ENCODE data around the gene IREB2.

DNA sequence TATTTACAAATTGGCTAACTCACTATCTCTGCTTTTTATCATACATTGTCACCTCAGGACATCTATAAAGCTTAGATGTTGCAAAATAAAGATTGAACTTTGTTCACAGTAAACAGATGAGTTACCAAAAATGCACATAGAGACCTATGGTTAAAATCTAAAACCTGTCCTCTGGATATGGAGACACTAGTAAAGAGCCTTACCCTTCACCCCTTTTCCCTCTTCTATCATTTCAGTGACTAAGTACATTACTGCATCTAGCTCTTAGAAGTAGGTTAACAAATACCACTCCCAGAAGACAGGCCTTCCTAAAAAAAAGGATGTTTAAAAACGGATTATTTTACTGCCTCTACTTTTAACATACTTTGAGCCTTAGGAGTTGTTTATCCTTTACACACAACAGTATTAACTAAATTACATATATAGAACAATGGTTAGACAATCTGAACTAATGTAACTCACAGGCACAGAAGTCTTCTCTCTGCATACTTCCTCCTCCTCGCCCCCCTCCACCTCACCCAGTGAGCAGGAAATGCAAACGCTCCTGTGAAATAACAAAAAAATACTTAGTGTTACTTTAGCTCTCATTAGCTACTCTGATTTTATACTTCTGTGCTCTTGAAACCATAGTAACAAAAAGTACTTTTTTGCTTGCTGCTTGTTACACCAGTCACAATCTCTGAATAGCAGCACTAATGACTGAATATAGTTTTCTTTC, 23.3 kb downstream of the IREB2 start:
- TF ChIP-seq, protein P1, sequence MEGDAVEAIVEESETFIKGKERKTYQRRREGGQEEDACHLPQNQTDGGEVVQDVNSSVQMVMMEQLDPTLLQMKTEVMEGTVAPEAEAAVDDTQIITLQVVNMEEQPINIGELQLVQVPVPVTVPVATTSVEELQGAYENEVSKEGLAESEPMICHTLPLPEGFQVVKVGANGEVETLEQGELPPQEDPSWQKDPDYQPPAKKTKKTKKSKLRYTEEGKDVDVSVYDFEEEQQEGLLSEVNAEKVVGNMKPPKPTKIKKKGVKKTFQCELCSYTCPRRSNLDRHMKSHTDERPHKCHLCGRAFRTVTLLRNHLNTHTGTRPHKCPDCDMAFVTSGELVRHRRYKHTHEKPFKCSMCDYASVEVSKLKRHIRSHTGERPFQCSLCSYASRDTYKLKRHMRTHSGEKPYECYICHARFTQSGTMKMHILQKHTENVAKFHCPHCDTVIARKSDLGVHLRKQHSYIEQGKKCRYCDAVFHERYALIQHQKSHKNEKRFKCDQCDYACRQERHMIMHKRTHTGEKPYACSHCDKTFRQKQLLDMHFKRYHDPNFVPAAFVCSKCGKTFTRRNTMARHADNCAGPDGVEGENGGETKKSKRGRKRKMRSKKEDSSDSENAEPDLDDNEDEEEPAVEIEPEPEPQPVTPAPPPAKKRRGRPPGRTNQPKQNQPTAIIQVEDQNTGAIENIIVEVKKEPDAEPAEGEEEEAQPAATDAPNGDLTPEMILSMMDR (IDR thresholded peaks at IDR 0.05; ENCODE audit: low read depth, low read length) = no peak
- TF ChIP-seq EZH2phosphoT487 (IDR thresholded peaks at IDR 0.05; ENCODE audit: low read depth) = no peak
